Activated CD8-positive, alpha-beta memory T cell treated with anti-CD3 and anti-CD28 coated beads for 48 hours (primary cell): ENCODE results near the gene CNKSR1.

Experiments
- DNase-seq, 3 experiments: peaks; one replicate each; pipeline ENCODE4 v3.0.0-alpha.2; 2020; ENCODE audit warnings: low read depth in 2 of 3, low spot score in 2 of 3

CNKSR1 gene

GRCh38 chr1:26160527-26161414 lies 16.5 kb upstream of the CNKSR1 start:
- DNase-seq = no peak

DNA sequence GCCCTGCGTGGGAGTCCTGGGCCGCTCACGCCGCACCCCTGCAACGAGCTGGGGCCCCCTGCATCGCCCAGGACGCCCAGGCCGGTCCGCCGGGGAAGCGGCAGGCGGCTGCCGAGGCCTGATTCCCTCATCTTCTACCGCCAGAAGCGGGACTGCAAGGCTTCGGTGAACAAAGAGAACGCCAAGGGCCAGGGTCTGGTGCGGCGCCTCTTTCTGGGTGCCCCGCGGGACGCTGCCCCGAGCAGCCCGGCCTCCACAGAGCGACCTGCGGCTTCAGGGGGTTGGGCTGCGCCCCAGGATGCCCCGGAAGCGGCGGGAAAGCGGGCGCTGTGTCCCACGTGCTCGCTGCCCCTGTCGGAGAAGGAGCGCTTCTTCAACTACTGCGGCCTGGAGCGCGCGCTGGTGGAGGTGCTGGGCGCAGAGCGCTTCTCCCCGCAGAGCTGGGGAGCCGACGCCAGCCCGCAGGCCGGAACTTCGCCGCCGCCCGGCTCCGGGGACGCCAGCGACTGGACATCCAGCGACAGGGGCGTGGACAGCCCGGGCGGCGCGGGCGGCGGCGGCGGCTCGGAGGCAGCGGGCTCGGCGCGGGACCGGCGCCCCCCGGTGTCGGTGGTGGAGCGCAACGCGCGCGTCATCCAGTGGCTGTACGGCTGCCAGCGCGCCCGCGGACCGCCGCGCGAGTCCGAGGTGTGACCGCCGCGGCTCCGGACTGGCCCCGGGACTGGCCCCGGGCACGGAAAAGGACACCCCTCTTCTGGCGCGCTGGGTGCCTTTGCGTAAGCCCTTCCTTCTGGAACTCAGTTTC lies 15.7 kb upstream of the CNKSR1 start:
- DNase-seq = peak in 1 of 3 experiments; percentile 17

GRCh38 chr1:26162220-26162709 lies 15.0 kb upstream of the CNKSR1 start:
- DNase-seq = no peak

DNA sequence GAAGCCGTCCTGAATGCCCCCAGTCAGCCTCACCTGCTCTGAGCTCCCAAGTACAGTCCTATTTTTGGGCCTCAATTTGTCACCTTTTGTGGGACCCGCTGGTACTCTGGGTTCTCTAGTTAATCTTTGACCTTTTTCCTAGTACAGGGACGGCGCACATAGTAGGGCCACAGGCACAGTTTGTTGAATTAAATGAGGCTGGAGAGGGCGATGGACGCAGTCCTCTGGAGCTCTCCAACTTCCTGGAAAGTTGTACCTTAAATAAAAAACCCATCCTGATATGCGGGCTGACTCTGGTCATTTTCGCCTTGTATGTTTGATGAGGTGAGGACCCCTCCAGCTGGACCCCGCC lies 13.6 kb upstream of the CNKSR1 start:
- DNase-seq = no peak

DNA sequence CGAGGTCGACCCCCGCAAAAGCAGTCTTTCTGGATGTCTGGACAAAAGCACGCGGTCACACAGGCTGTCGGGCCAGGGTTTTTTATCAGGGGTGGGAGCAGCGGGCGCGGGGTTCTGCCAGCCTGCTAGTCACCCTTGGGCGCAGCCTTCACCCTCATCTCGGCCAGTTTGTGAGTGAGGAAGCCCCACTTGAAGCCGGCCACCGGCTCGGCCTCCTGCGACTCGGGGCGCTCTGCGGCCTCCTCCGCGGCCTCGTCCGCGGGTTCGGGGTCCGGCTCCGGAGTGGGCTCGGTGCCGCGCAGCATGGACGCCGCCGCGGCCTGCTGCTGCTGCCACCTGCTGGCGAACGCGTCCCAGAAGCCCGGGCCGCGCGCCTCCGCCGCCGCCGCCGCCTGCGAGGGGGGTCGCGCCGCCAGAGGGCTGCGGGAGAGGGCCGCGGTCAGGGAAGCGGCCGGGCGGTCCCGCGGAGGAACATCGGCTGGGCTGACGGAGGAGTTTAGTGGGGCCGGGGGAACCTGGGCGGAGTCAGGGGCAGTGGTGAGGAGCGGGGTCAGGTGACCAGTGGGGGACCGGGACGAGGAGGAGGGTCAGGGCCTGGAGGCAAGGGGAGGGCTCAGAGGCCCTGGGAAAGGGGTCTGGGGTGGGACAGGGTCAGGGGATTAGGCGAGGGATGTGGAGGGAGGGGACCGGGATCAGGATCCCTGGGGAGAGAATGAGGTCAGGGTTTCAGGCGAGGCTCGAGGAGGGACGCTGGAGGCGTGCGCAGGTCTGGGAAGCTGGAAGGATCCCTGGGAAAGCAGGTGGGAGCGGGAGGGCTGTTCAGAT lies 13.0 kb upstream of the CNKSR1 start:
- peak in 2 of 3 experiments; percentile 23 to 40 for DNase-seq

GRCh38 chr1:26164861-26165842 lies 12.1 kb upstream of the CNKSR1 start:
- DNase-seq = no peak

DNA sequence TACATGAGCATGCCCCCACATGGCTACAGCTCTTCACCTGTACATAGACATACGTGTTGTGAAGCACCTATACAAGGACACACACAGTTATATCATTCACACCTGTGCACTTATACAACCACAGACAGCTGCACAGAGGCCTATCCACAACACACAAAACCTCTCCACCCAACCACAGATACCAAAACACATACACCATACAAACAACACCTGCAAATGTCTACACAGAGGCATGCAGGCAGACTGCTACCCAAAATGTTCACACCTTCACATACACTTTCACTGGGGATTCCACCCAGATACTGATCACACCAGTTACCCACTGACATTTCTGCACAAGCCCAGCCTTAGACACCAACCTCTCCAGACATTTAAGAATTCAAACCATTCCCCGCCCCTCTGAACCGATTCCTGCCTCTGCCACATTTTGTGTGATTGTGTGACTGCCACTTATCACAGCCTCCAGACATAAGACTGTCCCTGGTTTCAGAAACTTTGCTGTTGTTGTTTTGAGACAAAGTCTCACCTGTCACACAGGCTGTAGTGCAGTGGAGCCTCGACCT lies 10.5 kb upstream of the CNKSR1 start:
- no peak for DNase-seq

DNA sequence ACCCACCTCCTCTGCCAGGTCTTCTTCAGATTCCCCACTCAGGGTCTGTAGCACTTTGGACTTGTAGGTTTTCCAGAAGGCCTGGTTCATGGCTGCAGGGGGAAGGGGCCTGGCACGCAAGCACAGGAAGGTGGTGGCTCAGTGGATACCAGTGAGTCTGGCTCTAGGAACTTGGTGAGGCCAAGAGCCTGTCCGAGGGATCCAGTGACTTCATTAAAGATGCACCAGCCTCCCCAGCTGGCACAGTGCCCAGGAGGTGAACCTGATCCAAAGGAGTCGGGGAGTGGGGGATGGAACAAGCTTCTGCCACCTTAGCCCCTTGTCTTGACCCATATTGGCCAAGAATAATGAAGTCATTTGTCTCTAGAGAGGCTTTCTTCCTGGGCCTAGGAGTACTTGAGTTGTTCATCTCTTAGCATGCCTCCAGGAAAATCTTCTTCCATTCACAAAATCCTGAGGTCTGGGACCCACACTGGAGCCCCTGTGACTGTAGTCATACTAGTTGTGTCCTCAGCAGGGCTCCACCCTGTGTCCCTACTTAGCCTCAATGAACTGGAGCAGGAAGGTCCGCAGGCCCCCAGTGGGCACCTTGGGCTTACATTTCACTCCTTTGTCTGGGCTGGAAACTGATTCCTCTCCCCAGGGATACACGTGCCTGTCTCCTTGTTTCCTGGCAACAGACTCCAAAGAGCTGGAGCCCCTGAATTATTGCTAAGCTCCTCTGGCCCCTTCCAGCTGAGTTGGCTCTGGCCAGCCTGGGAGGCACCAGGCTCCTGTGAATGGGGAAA lies 8.7 kb upstream of the CNKSR1 start, which contains the start of gene C1orf232:
C1orf232 (minus strand) TSS at position 554 of the 788 bp plus-strand sequence; CDS start at position 90, 464 bp downstream.
- DNase-seq = no peak

DNA sequence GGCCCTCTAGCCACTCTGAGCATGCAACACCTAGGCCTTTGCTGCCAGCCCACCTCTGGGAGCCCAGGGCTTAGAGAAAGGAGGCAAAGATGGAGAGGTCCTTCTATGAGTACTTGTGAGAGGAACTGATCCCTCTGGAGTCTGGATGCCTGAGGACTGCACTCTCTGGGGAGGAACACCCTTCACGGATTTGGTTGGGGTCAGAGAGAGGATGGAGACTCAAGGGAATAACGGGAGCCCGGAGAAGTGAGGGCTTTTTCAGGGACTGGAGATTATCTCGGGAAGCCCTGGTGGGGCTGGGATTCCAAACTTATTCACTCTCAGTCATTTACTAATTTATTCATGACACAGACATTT lies 8.1 kb upstream of the CNKSR1 start:
- no peak for DNase-seq

- DNase-seq = peak; percentile 76 to 86 (median 85)
Measured at GRCh38 chr1:26169669-26170471, 7.4 kb upstream of the CNKSR1 start, which contains the start of gene ZNF593. TSS of gene ZNF593 (plus strand) at chr1:26169908. CDS start at chr1:26169984, 76 bp downstream.

- DNase-seq = no peak
Measured at GRCh38 chr1:26170472-26170821, 6.8 kb upstream of the CNKSR1 start.

DNA sequence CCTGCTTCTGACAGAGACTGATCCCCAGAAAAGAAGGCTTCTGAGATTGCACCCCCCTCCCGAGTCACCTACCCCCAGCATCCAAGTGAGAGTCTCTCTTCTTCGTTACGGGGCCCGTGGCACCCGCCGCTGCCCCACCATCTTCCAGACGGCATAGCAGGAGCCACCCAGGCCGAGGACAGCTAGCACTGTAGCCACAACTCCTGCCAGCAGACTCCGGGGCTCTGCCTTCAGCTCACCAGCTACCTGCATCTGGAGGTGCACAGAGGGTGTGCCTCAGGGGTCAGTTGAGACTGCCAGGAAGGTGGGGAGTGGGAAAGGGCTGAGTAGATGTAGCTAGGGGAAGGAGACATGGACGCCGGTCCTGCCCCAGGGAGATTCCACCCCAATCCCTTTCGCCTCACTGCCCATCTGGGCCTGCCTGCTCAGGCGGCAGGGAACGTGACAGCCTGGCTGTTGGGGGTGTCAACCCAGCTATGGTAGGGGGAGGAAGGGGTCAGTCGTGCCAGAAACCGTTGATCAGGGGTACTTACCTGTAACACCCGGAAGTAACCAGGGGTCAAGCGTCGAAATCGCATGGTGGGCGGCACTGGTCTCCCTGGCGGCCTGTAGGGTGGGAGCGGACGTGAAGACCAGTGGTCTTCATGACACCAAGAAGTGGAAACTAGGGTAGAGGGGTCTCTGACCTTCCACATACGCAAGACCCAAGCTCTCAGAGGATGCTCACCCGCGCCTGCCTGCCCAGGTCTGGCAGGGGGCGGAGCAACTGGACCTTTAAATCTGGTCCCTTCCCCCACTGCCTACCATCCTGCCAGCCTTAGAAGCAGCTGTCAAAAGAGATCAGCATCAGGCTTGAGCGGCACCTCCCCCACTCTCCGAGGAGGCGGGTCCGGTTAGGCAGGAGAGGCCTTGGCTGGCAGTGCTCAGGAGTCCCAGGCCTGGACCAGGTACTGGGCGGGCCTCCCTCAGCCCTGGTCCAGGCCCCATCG lies 5.9 kb upstream of the CNKSR1 start, which contains the start of gene ZNF593OS:
ZNF593OS (minus strand) TSS at position 749 of the 989 bp plus-strand sequence; CDS start at position 578, 171 bp downstream.
- DNase-seq = no peak

DNA sequence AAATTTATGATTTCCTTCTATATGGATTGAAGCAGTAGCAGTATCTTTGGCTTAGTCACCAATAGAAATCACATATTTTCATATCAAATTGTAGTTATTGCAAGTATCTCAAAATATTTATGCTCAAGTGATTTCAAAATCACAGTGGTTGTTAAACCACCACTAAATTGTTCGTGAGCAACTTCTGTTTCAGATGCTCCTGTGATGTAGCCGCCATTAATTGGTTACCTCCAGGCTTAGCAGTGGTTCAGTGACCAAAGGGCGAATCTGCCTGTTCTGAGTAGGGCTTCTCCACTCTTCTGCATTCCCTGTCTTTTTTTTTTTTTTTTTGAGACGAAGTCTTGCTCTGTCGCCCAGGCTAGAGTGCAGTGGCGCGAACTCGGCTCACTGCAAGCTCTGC lies 1.9 kb upstream of the CNKSR1 start:
- no peak for DNase-seq

- no peak for DNase-seq
Measured at GRCh38 chr1:26180010-26180506, 2.8 kb downstream of the CNKSR1 start.

GRCh38 chr1:26181586-26182382 lies 4.5 kb downstream of the CNKSR1 start:
- DNase-seq = no peak

- no peak for DNase-seq
Measured at GRCh38 chr1:26182383-26182696, 5.0 kb downstream of the CNKSR1 start.
